GM19468 (cell line): Measurements from ENCODE around the gene LONP2.
A peak's percentile ranks its signal among the peaks of the same experiment; 100 is the strongest.
"Not testable (repeated sequence)": the region's sequence is repeated elsewhere in the genome, so short reads cannot be mapped to it uniquely, and the experiment has no call there.

Source experiments
- ATAC-seq: cut with Tn5 transposase; IDR thresholded peaks from one replicate; pipeline ENCODE4 v1.9.1; 2021; ENCODE audit warnings: mild to moderate bottlenecking, moderate library complexity, moderate number of reproducible peaks; ENCODE audit not compliant: unreplicated experiment; ENCODE audit errors: extremely low read depth

Gene LONP2

GRCh38 chr16:48365025-48365600 lies 121.0 kb downstream of the LONP2 start:
- ATAC-seq = no peak

- ATAC-seq = peak; percentile 64
These were observed 121.6 kb downstream of the LONP2 start for GRCh38 chr16:48365601-48366164.

- ATAC-seq = peak; percentile 59
These were observed 122.3 kb downstream of the LONP2 start for GRCh38 chr16:48366165-48367093.

- ATAC-seq = no peak
These were observed 123.4 kb downstream of the LONP2 start for GRCh38 chr16:48367441-48368049.

- ATAC-seq = no peak
These were observed 125.7 kb downstream of the LONP2 start for GRCh38 chr16:48369765-48370164.

- no peak for ATAC-seq
These were observed 126.1 kb downstream of the LONP2 start for GRCh38 chr16:48370229-48370628.

GRCh38 chr16:48370668-48371392 lies 126.7 kb downstream of the LONP2 start:
- ATAC-seq = not testable (repeated sequence)

- no peak for ATAC-seq
These were observed 127.3 kb downstream of the LONP2 start for GRCh38 chr16:48371393-48371780.

- ATAC-seq = no peak
These were observed 128.6 kb downstream of the LONP2 start for GRCh38 chr16:48372744-48373143.

- no peak for ATAC-seq
These were observed 129.3 kb downstream of the LONP2 start for GRCh38 chr16:48373258-48374029.

- ATAC-seq = no peak
These were observed 130.2 kb downstream of the LONP2 start for GRCh38 chr16:48374255-48374654.

- ATAC-seq = not testable (repeated sequence)
These were observed 133.2 kb downstream of the LONP2 start for GRCh38 chr16:48377301-48377700.

- ATAC-seq = no peak
These were observed 134.2 kb downstream of the LONP2 start for GRCh38 chr16:48378276-48378675.

GRCh38 chr16:48378836-48379235 lies 134.7 kb downstream of the LONP2 start:
- ATAC-seq = no peak

GRCh38 chr16:48381201-48381600 lies 137.1 kb downstream of the LONP2 start:
- no peak for ATAC-seq

- no peak for ATAC-seq
These were observed 138.0 kb downstream of the LONP2 start for GRCh38 chr16:48382131-48382530.

GRCh38 chr16:48383009-48383876 lies 139.1 kb downstream of the LONP2 start:
- ATAC-seq = no peak

- ATAC-seq = no peak
These were observed 139.9 kb downstream of the LONP2 start for GRCh38 chr16:48383877-48384519.
